ENCODE measurements around the gene UAP1L1.

Gene UAP1L1

DNA sequence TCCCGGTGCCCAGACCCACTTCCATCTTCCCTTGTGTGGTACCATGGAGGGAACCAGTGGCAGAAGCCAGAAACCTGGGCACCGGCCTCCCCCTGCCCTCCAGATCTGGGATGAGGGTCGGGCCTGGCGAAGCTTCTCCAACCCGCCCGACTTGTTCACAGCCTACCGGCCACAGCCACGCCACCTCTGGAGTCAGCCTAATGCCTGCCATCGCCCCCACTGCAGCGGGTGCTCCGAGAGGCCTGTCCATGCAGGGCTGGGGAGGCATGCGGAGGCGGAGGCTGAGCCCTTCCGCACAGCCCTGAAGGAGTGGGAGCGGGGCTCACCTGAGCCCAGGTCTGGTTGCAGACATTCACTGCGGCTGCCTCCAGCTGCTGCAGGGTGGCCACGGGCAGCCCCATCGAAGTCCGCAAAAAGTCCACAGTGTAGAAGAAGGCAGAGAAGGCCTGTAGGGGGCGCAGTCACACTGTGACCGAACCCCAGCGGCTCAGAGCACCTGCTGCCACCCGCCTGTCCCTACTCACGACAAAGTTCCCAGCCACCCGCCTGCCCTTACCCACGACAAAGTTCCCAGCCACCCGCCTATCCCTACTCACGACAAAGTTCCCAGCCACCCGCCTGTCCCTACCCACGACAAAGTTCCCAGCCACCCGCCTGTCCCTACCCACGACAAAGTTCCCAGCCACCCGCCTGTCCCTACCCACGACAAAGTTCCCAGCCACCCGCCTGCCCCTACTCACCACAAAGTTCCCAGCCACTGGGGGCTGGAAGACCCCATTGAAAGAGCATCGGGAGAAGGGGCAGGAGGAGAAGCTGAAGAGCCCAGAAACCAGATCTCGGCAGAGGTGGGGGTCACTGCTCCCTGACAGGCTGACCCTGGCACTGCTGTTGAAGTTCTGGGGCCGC is 27.5 kb upstream of the UAP1L1 start:
- Histone ChIP-seq H3K14ac (ENCODE audit: low read length) (no peak overlapping the region), H3K79me1 (ENCODE audit: low read length) (no peaks in the 10 kb centered on the region), H3K27ac (ENCODE audit: low read depth, low read length) (no peak overlapping the region), H3K9ac (ENCODE audit: low read length) (no peak overlapping the region), H3K9me3 (ENCODE audit: insufficient read depth, low read depth, low read length) (peaks cover 4% of the 10 kb centered on the region), H2AK5ac (ENCODE audit: low read length) (no peak overlapping the region), H3K4me3 (ENCODE audit: low read depth, low read length) (no peak overlapping the region), H3K4me2 (ENCODE audit: low read length) (no peak overlapping the region), H3K4me1 (ENCODE audit: control insufficient read depth in 1 of 2, insufficient read depth in 2 of 2, low read length in 2 of 2) (peaks cover 19 to 21% of the 10 kb centered on the region in 2 experiments), H4K91ac (ENCODE audit: low read depth, low read length) (no peak overlapping the region), H3K27me3 (ENCODE audit: insufficient read depth, low read length) (peaks cover 50% of the 10 kb centered on the region), H2BK12ac (ENCODE audit: low read length) (no peak overlapping the region), H3K23ac (ENCODE audit: low read length) (no peak overlapping the region), H2AFZ (ENCODE audit: insufficient read depth, low read length, poor library complexity) (no peak overlapping the region), H3K36me3 (ENCODE audit: control insufficient read depth in 1 of 2, insufficient read depth in 2 of 2, low read length in 2 of 2) (no peaks in the 10 kb centered on the region), H4K12ac (ENCODE audit: low read depth, low read length) (no peak overlapping the region), H2BK120ac (ENCODE audit: insufficient read depth, low read length, poor library complexity) (no peak overlapping the region), H3K4ac (ENCODE audit: low read depth, low read length) (no peak overlapping the region), H2BK5ac (ENCODE audit: low read depth, low read length, poor library complexity) (no peak overlapping the region), H3K79me2 (ENCODE audit: control insufficient read depth, insufficient read depth, low read length, poor library complexity) (no peaks in the 10 kb centered on the region), H3K18ac (ENCODE audit: low read length) (no peak overlapping the region), H4K8ac (ENCODE audit: low read depth, low read length) (no peak overlapping the region)
- DNase-seq: peak; percentile 14 to 54
- whole genome bisulfite sequencing (ENCODE audit: extremely low coverage, insufficient coverage, insufficient read length): no CpG with 5 or more reads among the region's 38 CpGs

DNA sequence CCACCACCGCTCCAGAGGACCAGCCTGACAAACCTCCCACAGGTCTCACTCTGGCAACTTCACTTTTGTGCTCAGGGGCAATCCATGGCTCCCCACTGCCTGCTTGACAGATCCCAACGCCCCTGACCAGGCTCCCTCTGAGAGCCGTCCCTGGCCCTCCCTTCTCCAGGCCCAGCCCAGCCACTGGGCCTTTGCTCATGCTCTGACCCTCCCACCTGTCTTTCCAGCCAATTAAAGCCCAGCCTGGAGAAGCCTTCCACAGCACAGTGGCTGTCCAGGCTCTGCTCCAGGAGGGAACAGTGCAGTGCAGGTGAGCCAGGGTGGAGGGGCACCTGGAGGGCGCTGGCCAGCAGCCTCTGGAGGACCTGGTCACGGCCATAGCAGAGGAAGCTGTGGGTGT is 26.7 kb upstream of the UAP1L1 start:
- H4K91ac ChIP-seq (ENCODE audit: low read depth, low read length): no peak overlapping the region
- no peak overlapping the region for H3K18ac ChIP-seq (ENCODE audit: low read length)
- no peaks in the 10 kb centered on the region for H3K79me2 ChIP-seq (ENCODE audit: control insufficient read depth, insufficient read depth, low read length, poor library complexity)
- H3K27me3 ChIP-seq (ENCODE audit: insufficient read depth, low read length): peaks cover 42% of the 10 kb centered on the region
- no peaks in the 10 kb centered on the region for H3K79me1 ChIP-seq (ENCODE audit: low read length)
- DNase-seq: peak in 1 of 2 donors; percentile 25
- no peak overlapping the region for H3K9ac ChIP-seq (ENCODE audit: low read length)
- no peak overlapping the region for H3K4me2 ChIP-seq (ENCODE audit: low read length)
- H2BK12ac ChIP-seq (ENCODE audit: low read length): no peak overlapping the region
- peaks cover 16% of the 10 kb centered on the region in 2 experiments for H3K4me1 ChIP-seq (ENCODE audit: control insufficient read depth in 1 of 2, insufficient read depth in 2 of 2, low read length in 2 of 2)
- H3K27ac ChIP-seq (ENCODE audit: low read depth, low read length): no peak overlapping the region
- no peak overlapping the region for H3K4ac ChIP-seq (ENCODE audit: low read depth, low read length)
- H3K36me3 ChIP-seq (ENCODE audit: control insufficient read depth in 1 of 2, insufficient read depth in 2 of 2, low read length in 2 of 2): no peaks in the 10 kb centered on the region
- H4K12ac ChIP-seq (ENCODE audit: low read depth, low read length): no peak overlapping the region
- no peak overlapping the region for H3K4me3 ChIP-seq (ENCODE audit: low read depth, low read length)
- H3K23ac ChIP-seq (ENCODE audit: low read length): no peak overlapping the region
- no peak overlapping the region for H2AK5ac ChIP-seq (ENCODE audit: low read length)
- peaks cover 4% of the 10 kb centered on the region for H3K9me3 ChIP-seq (ENCODE audit: insufficient read depth, low read depth, low read length)
- no CpG with 5 or more reads among the region's 5 CpGs for WGBS (ENCODE audit: extremely low coverage, insufficient coverage, insufficient read length)
- H2BK120ac ChIP-seq (ENCODE audit: insufficient read depth, low read length, poor library complexity): no peak overlapping the region
- no peak overlapping the region for H2AFZ ChIP-seq (ENCODE audit: insufficient read depth, low read length, poor library complexity)
- H3K14ac ChIP-seq (ENCODE audit: low read length): no peak overlapping the region
- H2BK5ac ChIP-seq (ENCODE audit: low read depth, low read length, poor library complexity): no peak overlapping the region
- H4K8ac ChIP-seq (ENCODE audit: low read depth, low read length): no peak overlapping the region

DNA sequence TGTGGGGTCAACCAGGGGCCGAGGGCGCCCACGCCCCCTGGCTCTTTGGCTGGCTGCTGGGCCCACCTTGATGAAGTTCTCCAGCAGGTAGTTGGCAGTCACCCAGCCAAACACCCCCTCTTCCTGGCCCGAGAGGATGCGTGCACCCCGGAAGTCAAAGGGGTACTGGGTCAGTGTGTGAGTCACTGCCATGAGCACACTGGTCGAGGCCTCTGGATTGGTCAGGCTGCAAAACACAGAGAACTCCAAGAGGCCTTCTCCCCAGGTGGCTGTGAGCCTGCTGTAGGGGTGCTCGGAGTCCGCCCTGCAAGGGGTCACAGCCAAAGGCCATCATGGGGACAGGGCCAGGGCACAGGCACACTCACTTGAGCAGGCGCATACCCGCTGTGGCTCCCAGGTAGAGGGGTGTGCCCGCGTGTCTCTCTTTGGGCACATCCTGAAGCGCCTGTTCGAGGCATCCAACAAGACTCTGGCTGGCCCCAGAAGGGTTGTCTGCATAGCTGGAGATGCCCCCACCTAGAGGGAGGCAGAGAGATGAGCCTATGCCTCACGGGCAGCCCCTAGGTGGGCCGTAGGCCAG is 26.1 kb upstream of the UAP1L1 start:
- no peak overlapping the region for H2BK120ac ChIP-seq (ENCODE audit: insufficient read depth, low read length, poor library complexity)
- no peak overlapping the region for H3K4ac ChIP-seq (ENCODE audit: low read depth, low read length)
- no peak overlapping the region for H3K14ac ChIP-seq (ENCODE audit: low read length)
- WGBS (ENCODE audit: extremely low coverage, insufficient coverage, insufficient read length): no CpG with 5 or more reads among the region's 17 CpGs
- no peak overlapping the region for H3K9ac ChIP-seq (ENCODE audit: low read length)
- no peak overlapping the region for H2AK5ac ChIP-seq (ENCODE audit: low read length)
- no peaks in the 10 kb centered on the region for H3K79me2 ChIP-seq (ENCODE audit: control insufficient read depth, insufficient read depth, low read length, poor library complexity)
- H2BK5ac ChIP-seq (ENCODE audit: low read depth, low read length, poor library complexity): no peak overlapping the region
- H3K23ac ChIP-seq (ENCODE audit: low read length): no peak overlapping the region
- no peak overlapping the region for H3K18ac ChIP-seq (ENCODE audit: low read length)
- H3K27me3 ChIP-seq (ENCODE audit: insufficient read depth, low read length): peaks cover 36% of the 10 kb centered on the region
- no peak overlapping the region for H2AFZ ChIP-seq (ENCODE audit: insufficient read depth, low read length, poor library complexity)
- no peak overlapping the region for H4K8ac ChIP-seq (ENCODE audit: low read depth, low read length)
- peaks cover 10 to 12% of the 10 kb centered on the region in 2 experiments for H3K4me1 ChIP-seq (ENCODE audit: control insufficient read depth in 1 of 2, insufficient read depth in 2 of 2, low read length in 2 of 2)
- peaks cover 4% of the 10 kb centered on the region for H3K9me3 ChIP-seq (ENCODE audit: insufficient read depth, low read depth, low read length)
- no peak overlapping the region for H3K4me3 ChIP-seq (ENCODE audit: low read depth, low read length)
- no peak overlapping the region for H2BK12ac ChIP-seq (ENCODE audit: low read length)
- no peak overlapping the region for H4K91ac ChIP-seq (ENCODE audit: low read depth, low read length)
- H3K27ac ChIP-seq (ENCODE audit: low read depth, low read length): no peak overlapping the region
- no peaks in the 10 kb centered on the region for H3K36me3 ChIP-seq (ENCODE audit: control insufficient read depth in 1 of 2, insufficient read depth in 2 of 2, low read length in 2 of 2)
- no peak overlapping the region for H4K12ac ChIP-seq (ENCODE audit: low read depth, low read length)
- H3K4me2 ChIP-seq (ENCODE audit: low read length): no peak overlapping the region
- no peak for DNase-seq
- H3K79me1 ChIP-seq (ENCODE audit: low read length): no peaks in the 10 kb centered on the region

DNA sequence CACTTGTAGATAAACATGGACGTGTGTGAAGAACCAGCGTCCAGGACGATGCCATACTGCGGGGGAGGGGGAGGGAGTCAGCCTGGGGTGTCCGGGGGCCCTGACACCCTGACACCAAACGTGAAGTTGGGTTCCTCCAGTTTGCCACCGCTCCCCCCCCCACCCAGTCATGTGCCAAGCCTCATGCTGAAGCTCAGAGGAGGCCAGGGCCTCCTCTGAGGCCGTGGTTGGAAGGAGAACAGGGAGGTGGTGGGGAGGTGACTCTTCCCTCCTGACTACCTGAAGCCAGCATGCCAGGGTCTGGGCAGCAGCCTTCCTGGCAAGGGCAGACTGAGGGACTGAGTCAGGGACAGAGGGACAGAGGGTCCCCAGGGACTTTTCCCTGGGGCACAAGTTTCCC is 25.0 kb upstream of the UAP1L1 start:
- Histone ChIP-seq H3K36me3 (ENCODE audit: control insufficient read depth in 1 of 2, insufficient read depth in 2 of 2, low read length in 2 of 2) (no peaks in the 10 kb centered on the region), H3K4ac (ENCODE audit: low read depth, low read length) (no peak overlapping the region), H3K9ac (ENCODE audit: low read length) (no peak overlapping the region), H3K23ac (ENCODE audit: low read length) (no peak overlapping the region), H2BK12ac (ENCODE audit: low read length) (no peak overlapping the region), H2AFZ (ENCODE audit: insufficient read depth, low read length, poor library complexity) (no peak overlapping the region), H3K79me1 (ENCODE audit: low read length) (no peaks in the 10 kb centered on the region), H3K4me1 (ENCODE audit: control insufficient read depth in 1 of 2, insufficient read depth in 2 of 2, low read length in 2 of 2) (peaks cover 8 to 11% of the 10 kb centered on the region in 2 experiments), H3K4me3 (ENCODE audit: low read depth, low read length) (no peak overlapping the region), H4K8ac (ENCODE audit: low read depth, low read length) (no peak overlapping the region), H3K27ac (ENCODE audit: low read depth, low read length) (no peak overlapping the region), H3K18ac (ENCODE audit: low read length) (no peak overlapping the region), H2BK120ac (ENCODE audit: insufficient read depth, low read length, poor library complexity) (no peak overlapping the region), H3K4me2 (ENCODE audit: low read length) (no peak overlapping the region), H3K27me3 (ENCODE audit: insufficient read depth, low read length) (peaks cover 34% of the 10 kb centered on the region), H2AK5ac (ENCODE audit: low read length) (no peak overlapping the region), H2BK5ac (ENCODE audit: low read depth, low read length, poor library complexity) (no peak overlapping the region), H4K91ac (ENCODE audit: low read depth, low read length) (no peak overlapping the region), H3K9me3 (ENCODE audit: insufficient read depth, low read depth, low read length) (peaks cover 4% of the 10 kb centered on the region), H3K79me2 (ENCODE audit: control insufficient read depth, insufficient read depth, low read length, poor library complexity) (no peaks in the 10 kb centered on the region), H3K14ac (ENCODE audit: low read length) (no peak overlapping the region), H4K12ac (ENCODE audit: low read depth, low read length) (no peak overlapping the region)
- no CpG with 5 or more reads among the region's 8 CpGs for WGBS (ENCODE audit: extremely low coverage, insufficient coverage, insufficient read length)
- no peak for DNase-seq
